NCI-H510A (cell line): ENCODE results near the gene CLDN22.
"Not testable (repeated sequence)": the region's sequence is repeated elsewhere in the genome, so short reads cannot be mapped to it uniquely, and the experiment has no call there.

Source experiments
- DNase-seq: peaks from one replicate; lab custom pipeline; 2025; lab: John Stamatoyannopoulos, UW

The CLDN22 gene

DNA sequence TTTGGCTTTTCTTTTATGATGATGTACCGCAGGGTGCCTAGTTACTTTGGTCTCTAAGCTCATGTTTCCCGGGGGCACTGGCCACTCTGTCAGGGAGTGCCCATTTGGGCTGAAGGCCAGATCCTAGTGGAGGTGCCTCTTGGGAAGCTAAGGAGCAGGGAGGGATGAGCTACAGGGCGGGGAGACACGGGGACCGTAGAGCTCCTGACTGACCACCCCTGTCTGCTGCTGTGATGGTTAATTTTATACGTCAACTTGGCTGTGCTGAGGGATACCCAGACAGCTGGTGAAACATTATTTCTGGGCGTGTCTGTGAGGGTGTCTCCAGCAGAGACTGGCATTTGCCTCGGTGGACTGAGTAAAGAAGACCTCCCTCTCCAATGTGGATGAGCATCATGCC, 27.1 kb upstream of the CLDN22 start:
- no peak for DNase-seq

DNA sequence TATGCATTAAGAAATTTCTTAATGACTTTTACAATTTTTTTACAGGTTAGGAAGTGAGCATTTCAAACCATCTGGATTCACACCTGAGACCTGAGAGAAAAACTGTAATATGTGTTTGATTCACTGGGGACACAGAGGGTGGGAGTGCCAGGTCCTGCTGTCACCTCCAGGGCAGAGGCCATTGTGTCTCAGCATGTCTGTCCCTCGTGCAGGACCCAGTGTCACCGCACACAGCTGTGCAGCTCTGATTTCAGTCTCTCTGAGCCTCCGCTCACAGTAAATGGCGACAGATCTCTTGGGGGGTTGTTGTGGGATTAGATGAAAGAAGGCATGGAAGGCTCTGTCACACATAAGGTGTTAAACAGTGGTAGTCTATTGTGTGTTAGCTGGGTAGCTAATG, 25.2 kb upstream of the CLDN22 start:
- no peak for DNase-seq

GRCh38 chr4:183344523-183345255, 24.6 kb upstream of the CLDN22 start:
- DNase-seq = no peak

DNA sequence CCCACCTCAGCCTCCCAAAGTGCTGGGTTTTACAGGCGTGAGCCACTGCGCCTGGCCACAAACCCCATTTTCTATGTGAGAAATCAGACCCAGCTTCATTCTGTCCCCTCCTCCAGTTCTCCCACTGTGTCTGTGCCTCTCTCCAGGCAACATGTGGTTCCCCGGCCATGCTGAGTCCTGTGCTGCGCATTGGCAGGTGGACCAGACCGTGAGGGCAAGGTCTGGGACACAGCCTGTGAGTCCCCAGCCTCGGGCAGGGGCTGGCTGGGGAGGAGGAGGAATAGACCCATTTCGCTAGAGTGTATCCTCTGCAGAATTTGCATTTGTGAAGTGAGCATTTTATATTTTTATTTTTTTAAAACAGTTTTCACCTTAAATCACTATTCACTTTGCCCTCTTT, 23.7 kb upstream of the CLDN22 start:
- no peak for DNase-seq

DNA sequence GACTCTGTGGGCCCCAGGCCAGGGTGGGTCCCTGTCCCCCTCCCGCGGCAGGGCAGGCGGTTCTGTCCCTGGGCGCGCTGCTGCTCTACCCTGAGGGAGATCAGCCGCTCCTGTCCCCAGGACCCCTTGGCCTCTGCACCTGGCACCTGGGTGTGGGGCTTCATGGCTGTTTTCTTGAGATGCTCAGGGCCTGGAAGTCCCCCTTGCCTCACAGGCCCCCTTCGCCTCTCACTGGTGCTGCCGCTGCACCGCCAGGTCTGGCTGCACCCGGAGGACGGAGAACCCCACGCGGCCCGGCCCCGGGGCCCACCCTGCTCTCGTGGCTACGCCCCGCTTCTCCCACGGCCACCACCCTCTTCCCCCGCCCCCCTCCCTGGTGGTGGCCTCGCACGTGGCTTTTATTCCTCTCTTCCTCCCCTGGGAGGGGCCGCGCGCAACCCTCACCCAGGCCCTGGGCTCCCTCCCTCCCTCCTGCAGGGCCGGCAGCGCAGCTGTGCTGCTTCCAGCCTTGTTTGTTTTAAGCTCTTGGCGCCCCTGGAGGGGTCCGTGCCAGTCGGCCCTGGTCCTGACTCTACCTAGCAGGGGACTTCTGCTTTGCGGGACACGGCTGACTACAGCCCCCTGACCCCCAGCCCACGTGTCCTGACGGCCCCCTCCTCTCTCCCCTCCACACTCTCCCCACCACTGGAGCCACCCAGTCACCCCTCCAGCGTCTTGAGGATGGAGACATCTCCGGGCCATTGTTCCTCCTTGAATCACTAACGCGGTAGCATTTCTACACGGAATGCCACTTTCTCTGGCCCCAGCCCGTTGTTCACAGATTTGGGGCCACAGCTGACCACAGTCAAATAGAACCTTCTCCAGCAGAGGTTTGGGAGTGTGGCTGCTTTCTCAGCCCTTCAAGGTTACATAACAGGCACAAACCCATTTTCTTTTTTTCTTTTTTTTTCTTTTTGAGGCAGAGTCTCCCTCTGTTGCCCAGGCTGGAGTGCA, 22.8 kb upstream of the CLDN22 start:
- DNase-seq = no peak

DNA sequence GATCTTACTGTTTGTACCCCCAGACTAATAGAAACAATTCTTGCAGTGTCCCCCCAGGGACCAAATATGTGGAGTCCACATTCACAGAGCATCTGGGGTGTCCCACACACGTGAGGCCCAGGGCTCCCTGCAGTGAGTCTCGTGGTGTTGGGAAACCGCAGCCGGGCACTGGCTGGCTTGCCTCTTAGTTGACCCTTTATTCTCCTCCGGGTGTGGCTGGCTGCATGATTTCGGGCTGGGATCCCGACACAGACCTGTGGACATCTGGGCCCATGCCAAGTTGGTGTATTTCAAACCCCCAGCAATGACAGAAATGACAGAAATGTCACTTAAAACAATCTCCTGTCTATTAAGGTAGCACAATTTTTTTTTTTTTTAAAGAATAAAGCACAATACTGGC, 17.8 kb upstream of the CLDN22 start:
- DNase-seq = no peak

GRCh38 chr4:183337349-183337748, 17.3 kb upstream of the CLDN22 start:
- DNase-seq = no peak

DNA sequence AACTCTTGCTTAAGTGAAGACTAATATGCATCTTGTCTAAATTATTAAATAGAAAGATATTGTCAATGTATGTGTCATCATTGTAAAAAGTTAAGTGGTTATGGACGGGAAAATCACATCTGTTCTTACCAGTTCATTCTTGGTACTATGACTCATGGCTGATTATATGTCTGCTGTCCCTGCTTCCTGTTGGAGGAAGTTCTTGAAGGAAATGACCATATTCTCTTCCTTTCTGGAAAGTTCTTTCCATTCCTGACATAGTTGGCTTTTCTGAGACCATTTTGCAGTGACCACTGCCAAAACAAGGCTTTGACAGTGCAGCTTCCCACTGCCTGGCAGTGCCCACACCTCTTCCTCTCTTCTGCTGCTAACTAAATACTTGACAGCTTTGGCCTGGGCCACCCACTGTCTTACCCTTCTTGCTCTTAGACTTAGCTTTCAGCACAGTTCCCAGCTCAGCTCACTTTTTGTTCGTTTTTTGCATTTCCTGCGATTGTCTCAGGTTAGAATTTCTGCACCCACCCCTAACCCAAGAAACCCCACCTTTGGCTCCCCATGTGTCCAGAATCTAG, 15.4 kb upstream of the CLDN22 start:
- no peak for DNase-seq

DNA sequence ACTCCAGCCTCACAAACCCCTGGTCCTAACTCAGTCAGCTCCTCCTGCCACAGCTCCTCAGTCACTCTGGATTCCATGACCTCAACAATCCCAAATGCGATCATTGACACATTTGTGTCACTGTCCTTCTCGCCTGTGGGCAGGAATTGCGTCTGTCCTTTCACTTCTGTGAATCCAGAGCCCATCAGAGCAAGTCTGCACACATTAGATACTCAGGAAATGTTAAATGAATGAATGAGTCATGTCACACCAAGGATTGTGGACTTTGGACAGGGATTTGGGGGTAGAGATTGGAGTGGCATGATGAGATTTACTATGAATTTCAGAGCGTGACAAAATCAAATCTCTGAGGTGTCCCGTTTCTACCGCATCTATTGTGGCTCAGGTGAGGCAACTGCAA, 13.9 kb upstream of the CLDN22 start:
- no peak for DNase-seq

DNA sequence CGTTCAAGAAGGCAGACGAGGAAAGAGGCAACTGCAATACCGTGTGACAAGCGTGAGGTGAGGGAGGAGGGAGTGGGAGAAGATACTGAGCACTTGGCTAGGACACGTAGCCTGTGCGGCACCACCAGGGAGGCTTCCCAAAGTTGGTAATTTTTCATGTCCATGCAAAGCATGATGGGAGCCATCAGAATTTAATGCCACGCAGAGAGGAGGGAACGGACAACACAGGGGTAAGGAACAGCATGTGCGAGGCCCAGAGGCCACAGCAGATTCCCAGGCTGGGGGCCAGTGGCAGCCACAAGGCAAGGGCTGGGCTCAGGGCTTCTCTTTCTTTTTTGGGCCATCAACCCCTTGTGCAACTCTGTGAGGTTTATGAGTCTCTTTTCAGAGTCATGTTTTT, 13.1 kb upstream of the CLDN22 start:
- DNase-seq = no peak

GRCh38 chr4:183332447-183332846, 12.4 kb upstream of the CLDN22 start:
- DNase-seq = no peak

GRCh38 chr4:183330841-183331240, 10.8 kb upstream of the CLDN22 start:
- no peak for DNase-seq

GRCh38 chr4:183329954-183330742, 10.1 kb upstream of the CLDN22 start:
- no peak for DNase-seq

- no peak for DNase-seq
These were observed 9.2 kb upstream of the CLDN22 start for GRCh38 chr4:183329244-183329643.

GRCh38 chr4:183328832-183329231, 8.8 kb upstream of the CLDN22 start:
- no peak for DNase-seq

DNA sequence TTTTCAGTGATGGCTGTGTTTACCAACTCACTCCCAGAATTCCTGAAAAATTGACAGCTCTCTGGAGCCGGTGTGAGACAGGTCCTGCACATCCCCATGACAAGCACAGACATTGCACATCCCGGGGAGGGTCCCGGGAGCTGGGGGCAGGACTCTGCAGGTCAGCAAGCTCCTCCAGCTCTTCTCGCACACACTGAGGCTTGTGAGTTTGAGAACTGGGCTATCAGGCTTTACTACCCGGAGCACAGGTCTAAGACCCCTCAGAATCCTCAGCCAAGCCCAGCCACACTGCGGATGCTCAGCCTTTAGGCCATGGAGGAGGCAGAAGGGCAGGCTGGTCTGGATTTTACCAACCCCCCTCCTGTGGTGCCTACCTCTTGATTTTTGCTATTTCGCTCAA, 7.8 kb upstream of the CLDN22 start:
- no peak for DNase-seq

- DNase-seq = no peak
These were observed 6.8 kb upstream of the CLDN22 start for GRCh38 chr4:183326853-183327252.

DNA sequence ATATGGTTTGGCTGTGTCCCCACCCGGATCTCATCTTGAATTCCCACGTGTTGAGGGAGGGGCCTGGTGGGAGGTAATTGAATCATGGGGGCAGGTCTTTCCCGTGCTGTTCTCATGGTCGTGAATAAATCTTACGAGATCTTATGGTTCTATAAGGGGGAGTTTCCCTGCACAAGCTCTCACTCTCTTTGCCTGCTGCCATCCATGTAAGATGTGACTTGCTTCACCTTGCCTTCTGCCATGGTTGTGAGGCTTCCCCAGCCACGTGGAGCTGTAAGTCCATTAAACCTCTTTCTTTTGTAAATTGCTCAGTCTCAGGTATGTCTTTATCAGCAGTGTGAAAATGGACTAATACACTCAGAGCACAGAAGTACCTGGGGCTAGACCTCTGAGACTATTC, 6.3 kb upstream of the CLDN22 start:
- not testable (repeated sequence) for DNase-seq

DNA sequence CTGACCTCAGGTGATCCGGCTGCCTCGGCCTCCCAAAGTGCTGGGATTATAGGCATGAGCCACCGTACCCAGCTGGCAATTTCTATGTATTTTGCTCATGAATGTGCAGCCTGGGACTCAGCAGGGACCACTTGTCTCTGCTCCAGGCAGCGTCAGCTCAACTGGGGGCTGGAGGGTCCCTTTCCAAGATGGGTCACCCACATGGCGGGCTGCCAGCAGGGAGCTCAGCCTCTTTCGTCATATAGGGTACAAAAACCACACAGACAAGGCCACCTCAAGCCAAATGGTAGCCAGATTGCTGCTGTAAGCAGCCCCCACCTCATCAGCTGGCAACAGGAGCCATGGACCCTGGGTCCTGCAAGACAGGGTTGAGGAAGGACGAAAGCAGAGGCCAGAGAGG, 4.5 kb upstream of the CLDN22 start:
- no peak for DNase-seq

- not testable (repeated sequence) for DNase-seq
These were observed 4.0 kb upstream of the CLDN22 start for GRCh38 chr4:183324056-183324455.

DNA sequence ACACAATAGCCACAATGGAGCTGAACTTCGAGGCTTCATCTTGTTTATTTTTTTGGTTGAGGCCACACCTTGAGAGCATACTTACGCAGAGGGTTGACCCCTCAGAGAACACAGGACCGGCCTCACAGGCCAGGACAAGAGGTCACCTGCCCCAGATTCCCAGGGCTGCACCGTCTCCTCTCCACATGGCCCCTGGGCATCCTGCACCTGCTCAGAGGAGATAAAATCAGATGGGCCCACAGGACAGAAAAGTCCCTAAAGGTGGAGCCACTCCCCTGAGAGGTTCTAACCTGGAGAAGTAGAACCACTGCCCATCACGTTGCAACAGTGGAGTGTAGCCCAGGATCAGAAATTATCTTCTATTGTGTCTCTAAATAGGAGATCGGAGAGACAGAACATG, 3.2 kb upstream of the CLDN22 start:
- DNase-seq = no peak

DNA sequence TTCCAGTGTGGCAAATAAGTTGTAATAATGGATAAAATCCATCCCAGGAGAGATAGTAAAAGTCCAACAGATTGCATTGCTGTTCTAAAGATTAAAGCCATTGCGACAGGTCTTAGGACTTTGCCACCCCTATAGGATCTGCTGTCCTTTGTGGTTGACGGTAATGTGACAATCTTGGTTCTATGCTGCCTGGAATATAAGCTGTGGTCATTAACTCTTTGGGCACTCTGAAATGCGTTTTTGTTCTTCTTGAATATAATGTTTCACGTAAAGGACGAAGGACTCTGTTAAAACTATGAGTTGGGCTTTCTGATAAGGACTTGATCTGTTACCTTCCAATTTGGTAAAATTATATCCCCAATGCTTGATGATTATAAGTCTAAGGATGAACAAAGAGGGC, 2.2 kb upstream of the CLDN22 start, which contains the start of gene CLDN24:
Gene CLDN24, minus strand, starts transcription at position 101 of the 400 bp plus-strand sequence. Its CDS starts 0 bp downstream, at position 101.
- no peak for DNase-seq
